ENCODE results near the gene HMGCR. TPM values are rescaled to one million over a fixed set of nuclear protein-coding genes. Genes with fewer than 3 reads are reported as not detected.

HMGCR gene
- total and polyA plus RNA-seq, 2 experiments from 2014 or later = 72.2 to 331 TPM

DNA sequence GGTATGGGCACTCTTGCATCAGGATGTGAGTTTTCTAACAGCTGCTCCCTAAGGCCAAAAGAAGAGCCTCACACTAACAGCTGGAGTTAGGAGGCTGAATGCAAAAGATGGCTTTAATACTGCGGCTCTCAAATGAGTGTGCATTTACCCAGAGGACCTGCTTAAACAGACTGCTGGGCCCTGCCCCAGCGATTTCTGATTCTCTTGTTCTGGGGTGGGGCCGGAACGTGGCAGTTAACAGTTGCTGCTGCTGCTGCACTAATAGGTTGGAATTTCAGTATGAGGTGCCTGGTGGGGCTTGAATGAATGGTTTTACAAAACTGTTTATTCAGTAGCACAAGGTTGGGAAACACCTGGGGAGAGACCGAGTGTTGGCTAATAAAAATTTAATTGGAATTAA, 26.1 kb downstream of the HMGCR start:
- Histone ChIP-seq H4K20me1 (replicated peaks; ENCODE audit: insufficient read depth) (peaks cover 13% of the 10 kb centered on the region; the same call in 1 of the 2 replicates), H3F3A (replicated peaks; ENCODE audit: low read depth) (peaks cover 18% of the 10 kb centered on the region; the same call in 1 of the 2 replicates), H3K79me2 (replicated peaks; ENCODE audit: insufficient read depth) (no peaks in the 10 kb centered on the region), H3K4me1 (ENCODE audit: insufficient read depth) (peaks cover 16% of the 10 kb centered on the region; the same call in 1 of the 2 replicates), H3K36me3 (ENCODE audit: insufficient read depth) (peaks cover 36% of the 10 kb centered on the region), H3K4me3 (no peak overlapping the region), H3K4me2 (no peak overlapping the region), H3K9me2 (ENCODE audit: insufficient read depth) (no peaks in the 10 kb centered on the region), H2AFZ (no peak overlapping the region), H3K27ac (ENCODE audit: low read depth) (peak overlapping the region; percentile 80), H3K27me3 (ENCODE audit: insufficient read depth) (no peaks in the 10 kb centered on the region)
- Mint-ChIP-seq H3K36me3 (ENCODE audit: low read depth) (peaks cover 33% of the 10 kb centered on the region), H3K4me1 (peaks cover 31% of the 10 kb centered on the region), H3K4me3 (no peak overlapping the region), H3K27me3 (ENCODE audit: insufficient read depth, low read depth, poor library complexity) (no peaks in the 10 kb centered on the region), H3K9me3 (no peaks in the 10 kb centered on the region; the same call in 2 of the 3 replicates), H3K27ac (no peak overlapping the region)
- TF ChIP-seq POLR2AphosphoS5 (IDR thresholded peaks at IDR 0.05; ENCODE audit: low read depth) = 0 out of 2 replicates have a peak, but pooled peaks have one; percentile 10
- TF ChIP-seq ZNF114 (CRISPR knock-in tag; IDR thresholded peaks at IDR 0.05) = no peak
- peak; percentile 34 for DNase-seq (ENCODE audit: low spot score)
- ATAC-seq = peak; percentile 45

DNA sequence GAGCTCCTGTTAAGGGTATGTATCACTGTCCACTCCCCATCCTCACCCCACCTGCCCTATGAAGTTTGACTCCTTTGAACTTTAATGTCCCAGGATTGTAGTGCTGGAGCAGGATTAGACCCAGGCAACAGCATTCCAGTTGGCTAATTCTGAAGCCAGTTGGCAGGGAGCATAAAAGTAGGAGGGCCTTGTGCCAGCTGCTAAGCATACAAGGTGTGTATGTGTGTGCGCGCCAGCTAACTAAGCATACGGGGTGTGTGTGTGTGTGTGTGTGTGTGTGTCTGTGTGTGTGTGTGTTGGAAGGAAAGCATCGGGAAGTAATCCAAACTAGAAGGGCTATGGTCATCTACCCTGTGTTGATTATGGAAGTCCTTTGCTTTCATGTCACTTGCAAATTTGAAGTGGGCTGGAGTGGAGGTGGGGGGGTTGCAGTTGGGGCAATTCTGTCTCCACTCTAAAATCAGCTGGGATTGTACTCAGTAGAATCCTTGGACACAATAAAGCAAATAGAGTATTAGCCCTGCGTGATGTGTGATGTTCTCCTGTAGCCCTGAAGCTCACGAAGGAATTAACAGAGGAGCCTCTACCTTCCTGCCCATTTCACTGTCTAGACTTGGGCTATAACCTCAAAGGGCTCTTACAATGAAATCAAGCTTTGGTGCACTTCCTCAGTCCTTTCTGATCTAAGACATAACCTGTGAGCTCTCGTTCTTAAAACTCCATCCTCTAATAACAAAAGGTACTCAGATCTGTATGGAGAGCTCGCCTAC, 26.9 kb downstream of the HMGCR start:
- no peak for TF ChIP-seq ZNF331 (CRISPR knock-in tag; IDR thresholded peaks at IDR 0.05; ENCODE audit: low read depth)
- no peak for TF ChIP-seq JUNB (IDR thresholded peaks at IDR 0.05; ENCODE audit: unreplicated experiment)
- TF ChIP-seq, protein P1, sequence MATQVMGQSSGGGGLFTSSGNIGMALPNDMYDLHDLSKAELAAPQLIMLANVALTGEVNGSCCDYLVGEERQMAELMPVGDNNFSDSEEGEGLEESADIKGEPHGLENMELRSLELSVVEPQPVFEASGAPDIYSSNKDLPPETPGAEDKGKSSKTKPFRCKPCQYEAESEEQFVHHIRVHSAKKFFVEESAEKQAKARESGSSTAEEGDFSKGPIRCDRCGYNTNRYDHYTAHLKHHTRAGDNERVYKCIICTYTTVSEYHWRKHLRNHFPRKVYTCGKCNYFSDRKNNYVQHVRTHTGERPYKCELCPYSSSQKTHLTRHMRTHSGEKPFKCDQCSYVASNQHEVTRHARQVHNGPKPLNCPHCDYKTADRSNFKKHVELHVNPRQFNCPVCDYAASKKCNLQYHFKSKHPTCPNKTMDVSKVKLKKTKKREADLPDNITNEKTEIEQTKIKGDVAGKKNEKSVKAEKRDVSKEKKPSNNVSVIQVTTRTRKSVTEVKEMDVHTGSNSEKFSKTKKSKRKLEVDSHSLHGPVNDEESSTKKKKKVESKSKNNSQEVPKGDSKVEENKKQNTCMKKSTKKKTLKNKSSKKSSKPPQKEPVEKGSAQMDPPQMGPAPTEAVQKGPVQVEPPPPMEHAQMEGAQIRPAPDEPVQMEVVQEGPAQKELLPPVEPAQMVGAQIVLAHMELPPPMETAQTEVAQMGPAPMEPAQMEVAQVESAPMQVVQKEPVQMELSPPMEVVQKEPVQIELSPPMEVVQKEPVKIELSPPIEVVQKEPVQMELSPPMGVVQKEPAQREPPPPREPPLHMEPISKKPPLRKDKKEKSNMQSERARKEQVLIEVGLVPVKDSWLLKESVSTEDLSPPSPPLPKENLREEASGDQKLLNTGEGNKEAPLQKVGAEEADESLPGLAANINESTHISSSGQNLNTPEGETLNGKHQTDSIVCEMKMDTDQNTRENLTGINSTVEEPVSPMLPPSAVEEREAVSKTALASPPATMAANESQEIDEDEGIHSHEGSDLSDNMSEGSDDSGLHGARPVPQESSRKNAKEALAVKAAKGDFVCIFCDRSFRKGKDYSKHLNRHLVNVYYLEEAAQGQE (IDR thresholded peaks at IDR 0.05; ENCODE audit: unreplicated experiment) = no peak
- TF ChIP-seq, protein P2, sequence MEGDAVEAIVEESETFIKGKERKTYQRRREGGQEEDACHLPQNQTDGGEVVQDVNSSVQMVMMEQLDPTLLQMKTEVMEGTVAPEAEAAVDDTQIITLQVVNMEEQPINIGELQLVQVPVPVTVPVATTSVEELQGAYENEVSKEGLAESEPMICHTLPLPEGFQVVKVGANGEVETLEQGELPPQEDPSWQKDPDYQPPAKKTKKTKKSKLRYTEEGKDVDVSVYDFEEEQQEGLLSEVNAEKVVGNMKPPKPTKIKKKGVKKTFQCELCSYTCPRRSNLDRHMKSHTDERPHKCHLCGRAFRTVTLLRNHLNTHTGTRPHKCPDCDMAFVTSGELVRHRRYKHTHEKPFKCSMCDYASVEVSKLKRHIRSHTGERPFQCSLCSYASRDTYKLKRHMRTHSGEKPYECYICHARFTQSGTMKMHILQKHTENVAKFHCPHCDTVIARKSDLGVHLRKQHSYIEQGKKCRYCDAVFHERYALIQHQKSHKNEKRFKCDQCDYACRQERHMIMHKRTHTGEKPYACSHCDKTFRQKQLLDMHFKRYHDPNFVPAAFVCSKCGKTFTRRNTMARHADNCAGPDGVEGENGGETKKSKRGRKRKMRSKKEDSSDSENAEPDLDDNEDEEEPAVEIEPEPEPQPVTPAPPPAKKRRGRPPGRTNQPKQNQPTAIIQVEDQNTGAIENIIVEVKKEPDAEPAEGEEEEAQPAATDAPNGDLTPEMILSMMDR (conservative IDR thresholded peaks at IDR 0.05; ENCODE audit: low read depth in 2 of 2) = no peak
- Histone ChIP-seq H3K4me1 (ENCODE audit: insufficient read depth) (peaks cover 16% of the 10 kb centered on the region; the same call in 1 of the 2 replicates), H3F3A (replicated peaks; ENCODE audit: low read depth) (peaks cover 18% of the 10 kb centered on the region; the same call in 1 of the 2 replicates), H3K27me3 (ENCODE audit: insufficient read depth) (no peaks in the 10 kb centered on the region), H3K79me2 (replicated peaks; ENCODE audit: insufficient read depth) (no peaks in the 10 kb centered on the region), H3K9me2 (ENCODE audit: insufficient read depth) (no peaks in the 10 kb centered on the region), H3K27ac (ENCODE audit: low read depth) (peak overlapping the region; percentile 80), H2AFZ (no peak overlapping the region), H3K4me3 (no peak overlapping the region), H4K20me1 (replicated peaks; ENCODE audit: insufficient read depth) (peaks cover 13% of the 10 kb centered on the region; the same call in 1 of the 2 replicates), H3K36me3 (ENCODE audit: insufficient read depth) (peaks cover 28% of the 10 kb centered on the region), H3K4me2 (no peak overlapping the region)
- H3K36me3 Mint-ChIP-seq (ENCODE audit: low read depth) = peaks cover 29% of the 10 kb centered on the region
- H3K4me3 Mint-ChIP-seq = no peak overlapping the region
- H3K9me3 Mint-ChIP-seq = no peaks in the 10 kb centered on the region; the same call in 2 of the 3 replicates
- ATAC-seq (peak; percentile 14), DNase-seq (ENCODE audit: low spot score) (peak; percentile 26)
- H3K4me1 Mint-ChIP-seq = peaks cover 31% of the 10 kb centered on the region
- 0 out of 2 replicates have a peak overlapping the region, but pooled peaks have one; percentile 42 for H3K27ac Mint-ChIP-seq
- H3K27me3 Mint-ChIP-seq (ENCODE audit: insufficient read depth, low read depth, poor library complexity) = peaks cover under 1% of the 10 kb centered on the region

Measured in GM23338 (cell line).